ENCODE data around the gene GAGE13. TPM values are rescaled to one million over a fixed set of nuclear protein-coding genes. Genes with fewer than 3 reads are reported as not detected.
"Not testable (repeated sequence)": the region's sequence is repeated elsewhere in the genome, so short reads cannot be mapped to it uniquely, and the experiment has no call there.

Gene GAGE13
- total RNA-seq, 2 donors from 2014 or later, result not detected

DNA sequence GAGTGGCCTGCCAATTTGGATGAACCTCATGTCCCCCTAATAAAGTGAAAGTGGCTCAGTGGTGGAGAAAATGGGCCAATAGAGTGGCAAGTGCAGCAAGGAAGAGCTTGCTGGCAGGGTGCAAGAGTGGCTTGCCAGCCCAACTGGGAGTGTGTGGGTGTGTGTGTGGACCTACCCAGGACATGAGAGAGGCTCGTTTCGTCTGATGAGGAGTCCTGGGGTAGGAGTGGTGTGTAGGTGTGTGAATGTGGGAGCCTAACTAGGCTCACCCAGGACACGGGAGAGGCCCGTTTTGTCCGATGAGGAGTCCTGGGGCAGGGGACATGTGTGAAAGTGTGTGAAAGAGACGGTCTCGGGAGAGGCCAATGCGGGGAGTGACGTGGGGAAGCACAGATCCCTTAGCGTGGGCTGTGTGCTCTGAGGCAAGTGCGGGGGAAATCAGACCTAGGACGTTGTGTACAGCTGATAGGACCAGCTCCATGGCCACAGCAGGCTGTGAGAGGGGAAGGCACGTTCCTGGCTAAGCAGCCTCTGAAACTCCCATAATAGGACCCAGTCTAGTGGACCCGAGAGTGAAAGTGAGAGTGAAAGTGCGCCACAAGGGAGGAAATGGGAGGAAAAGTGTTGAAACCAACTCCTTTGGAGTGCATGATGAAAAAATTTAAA lies 22.6 kb upstream of the GAGE13 start:
- Histone ChIP-seq H3K4me1 (no peaks in the 10 kb centered on the region), H3K27ac (peak overlapping the region; percentile 37 to 46), H3K27me3 (no peaks in the 10 kb centered on the region), H3K36me3 (no peaks in the 10 kb centered on the region), H3K9me3 (no peaks in the 10 kb centered on the region), H3K4me3 (peak overlapping the region; percentile 25 to 43)
- peak; percentile 60 for DNase-seq (ENCODE audit: low spot score)
- TF ChIP-seq, protein P1, sequence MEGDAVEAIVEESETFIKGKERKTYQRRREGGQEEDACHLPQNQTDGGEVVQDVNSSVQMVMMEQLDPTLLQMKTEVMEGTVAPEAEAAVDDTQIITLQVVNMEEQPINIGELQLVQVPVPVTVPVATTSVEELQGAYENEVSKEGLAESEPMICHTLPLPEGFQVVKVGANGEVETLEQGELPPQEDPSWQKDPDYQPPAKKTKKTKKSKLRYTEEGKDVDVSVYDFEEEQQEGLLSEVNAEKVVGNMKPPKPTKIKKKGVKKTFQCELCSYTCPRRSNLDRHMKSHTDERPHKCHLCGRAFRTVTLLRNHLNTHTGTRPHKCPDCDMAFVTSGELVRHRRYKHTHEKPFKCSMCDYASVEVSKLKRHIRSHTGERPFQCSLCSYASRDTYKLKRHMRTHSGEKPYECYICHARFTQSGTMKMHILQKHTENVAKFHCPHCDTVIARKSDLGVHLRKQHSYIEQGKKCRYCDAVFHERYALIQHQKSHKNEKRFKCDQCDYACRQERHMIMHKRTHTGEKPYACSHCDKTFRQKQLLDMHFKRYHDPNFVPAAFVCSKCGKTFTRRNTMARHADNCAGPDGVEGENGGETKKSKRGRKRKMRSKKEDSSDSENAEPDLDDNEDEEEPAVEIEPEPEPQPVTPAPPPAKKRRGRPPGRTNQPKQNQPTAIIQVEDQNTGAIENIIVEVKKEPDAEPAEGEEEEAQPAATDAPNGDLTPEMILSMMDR (IDR thresholded peaks at IDR 0.05), result no peak

DNA sequence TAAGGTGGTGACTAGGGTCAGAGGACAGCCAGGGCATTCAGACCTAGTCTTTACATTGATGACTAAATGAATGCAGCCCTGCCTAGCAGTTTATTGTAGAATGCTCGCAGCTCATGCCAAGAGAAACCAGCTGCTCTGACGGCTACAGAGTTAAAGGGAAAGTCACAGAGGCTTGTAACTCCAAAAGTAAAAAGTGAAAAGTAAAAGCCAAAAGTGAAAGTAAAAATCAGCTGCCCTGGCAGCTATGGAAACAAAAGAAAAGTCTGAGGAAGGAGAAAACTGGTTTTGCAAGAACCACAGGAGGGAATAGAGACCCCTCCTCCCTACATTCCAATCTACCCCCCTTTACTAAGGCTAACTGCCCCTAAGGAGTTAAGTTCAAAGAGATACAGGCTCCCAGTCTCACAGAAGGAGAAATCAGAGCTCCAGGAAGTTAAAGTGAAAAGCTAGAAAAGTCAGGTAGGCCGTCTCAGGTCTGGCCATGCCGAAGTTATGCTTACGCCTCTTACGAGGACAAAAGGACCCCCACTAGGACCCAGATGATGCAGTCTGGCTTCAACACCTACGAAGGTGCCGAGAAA lies 21.9 kb upstream of the GAGE13 start:
- Histone ChIP-seq H3K27ac (peak overlapping the region; percentile 37 to 46), H3K4me1 (no peaks in the 10 kb centered on the region), H3K9me3 (no peaks in the 10 kb centered on the region), H3K27me3 (no peaks in the 10 kb centered on the region), H3K4me3 (peak overlapping the region; percentile 25 to 43), H3K36me3 (no peaks in the 10 kb centered on the region)
- TF ChIP-seq, protein P1 (IDR thresholded peaks at IDR 0.05), result no peak
- DNase-seq (ENCODE audit: low spot score), result peak; percentile 52

DNA sequence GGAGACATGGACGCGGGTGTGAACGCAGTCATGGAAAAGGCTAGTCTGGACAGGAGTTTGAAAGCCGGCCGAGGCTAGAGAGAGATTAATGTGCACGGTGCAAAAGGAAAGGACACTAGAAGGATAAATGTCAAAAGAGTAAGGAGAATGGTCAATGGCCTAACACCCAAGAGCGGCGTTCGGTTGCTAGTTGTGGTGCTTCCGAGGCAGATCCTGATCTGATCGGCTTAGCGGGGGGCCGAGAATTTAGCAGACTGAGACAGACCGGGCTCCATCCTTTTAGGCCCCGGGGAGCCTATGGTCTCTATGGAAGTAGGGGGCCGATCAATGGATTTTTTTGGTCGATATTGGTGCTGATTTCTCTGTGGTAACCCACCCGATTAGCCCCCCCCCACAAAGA lies 21.0 kb upstream of the GAGE13 start:
- Histone ChIP-seq H3K4me1 (no peaks in the 10 kb centered on the region), H3K27ac (no peak overlapping the region), H3K36me3 (no peaks in the 10 kb centered on the region), H3K4me3 (no peak overlapping the region), H3K27me3 (no peaks in the 10 kb centered on the region), H3K9me3 (no peaks in the 10 kb centered on the region)
- TF ChIP-seq, protein P1 (IDR thresholded peaks at IDR 0.05), result no peak
- peak; percentile 54 for DNase-seq (ENCODE audit: low spot score)

DNA sequence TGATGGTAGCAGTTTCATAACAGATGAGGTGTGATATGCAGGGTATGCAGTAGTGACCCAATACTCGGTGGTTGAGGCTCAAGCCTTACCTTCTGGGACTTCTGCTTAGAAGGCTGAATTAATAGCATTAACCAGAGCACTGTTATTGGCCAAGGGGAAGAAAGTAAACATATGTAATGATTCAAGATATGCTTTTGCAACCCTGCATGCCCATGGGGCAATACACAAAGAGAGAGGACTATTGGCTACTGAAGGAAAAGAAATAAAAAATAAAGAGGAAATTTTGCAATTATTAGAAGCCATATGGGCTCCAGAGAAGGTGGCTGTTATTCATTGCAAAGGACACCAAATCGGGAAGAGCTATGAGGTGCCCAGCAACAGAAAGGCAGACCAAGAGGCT lies 19.2 kb upstream of the GAGE13 start:
- no peaks in the 10 kb centered on the region for H3K36me3 ChIP-seq
- no peaks in the 10 kb centered on the region for H3K4me1 ChIP-seq
- H3K27me3 ChIP-seq, result no peaks in the 10 kb centered on the region
- H3K9me3 ChIP-seq, result no peaks in the 10 kb centered on the region
- H3K4me3 ChIP-seq, result no peak overlapping the region
- TF ChIP-seq, protein P1 (IDR thresholded peaks at IDR 0.05), result no peak
- no peak overlapping the region for H3K27ac ChIP-seq
- DNase-seq (ENCODE audit: low spot score), result no peak

DNA sequence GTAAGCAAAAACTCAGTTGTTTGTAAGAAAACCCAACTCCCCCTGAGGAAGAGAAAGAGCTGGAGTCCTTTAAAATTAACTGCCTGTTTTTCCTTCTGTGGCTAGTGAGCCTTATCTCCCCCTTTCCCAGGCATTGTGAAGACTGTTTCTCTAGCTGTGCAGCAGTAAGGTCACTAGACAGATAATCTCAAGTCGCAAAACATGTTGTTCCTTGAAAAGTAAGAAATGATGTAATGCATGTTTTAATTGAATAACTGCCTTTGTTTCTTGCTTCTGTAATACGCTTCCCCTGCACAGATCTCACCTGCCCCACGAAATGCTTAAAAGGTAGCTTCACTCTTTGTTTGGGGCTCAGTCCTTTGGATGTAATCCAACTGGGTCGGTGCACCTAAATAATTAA lies 15.3 kb upstream of the GAGE13 start:
- no peaks in the 10 kb centered on the region for H3K9me3 ChIP-seq
- no peak for DNase-seq (ENCODE audit: low spot score)
- no peaks in the 10 kb centered on the region for H3K4me1 ChIP-seq
- H3K27me3 ChIP-seq, result no peaks in the 10 kb centered on the region
- H3K4me3 ChIP-seq, result no peak overlapping the region
- H3K36me3 ChIP-seq, result no peaks in the 10 kb centered on the region
- H3K27ac ChIP-seq, result no peak overlapping the region
- TF ChIP-seq, protein P1 (IDR thresholded peaks at IDR 0.05), result no peak

DNA sequence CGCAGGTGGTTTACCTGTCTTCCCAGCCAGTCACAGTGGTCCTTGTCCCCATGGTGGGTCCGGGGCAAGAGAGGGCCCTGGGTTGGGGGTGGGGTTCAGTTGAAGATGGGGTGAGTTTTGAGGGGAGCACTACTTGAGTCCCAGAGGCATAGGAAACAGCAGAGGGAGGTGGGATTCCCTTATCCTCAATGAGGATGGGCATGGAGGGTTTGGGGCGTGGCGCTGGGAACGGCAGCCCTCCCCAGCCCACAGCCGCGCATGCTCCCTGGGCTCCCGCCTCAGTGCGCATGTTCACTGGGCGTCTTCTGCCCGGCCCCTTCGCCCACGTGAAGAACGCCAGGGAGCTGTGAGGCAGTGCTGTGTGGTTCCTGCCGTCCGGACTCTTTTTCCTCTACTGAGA lies 9.6 kb upstream of the GAGE13 start, which contains the start of gene GAGE12J:
Gene GAGE12J, plus strand, starts transcription at position 301 of the 400 bp plus-strand sequence. CDS start 1,157 bp downstream, outside the sequence.
- not testable (repeated sequence) for H3K36me3 ChIP-seq; H3K27me3 ChIP-seq; H3K27ac ChIP-seq; H3K4me1 ChIP-seq; H3K9me3 ChIP-seq; H3K4me3 ChIP-seq; DNase-seq (ENCODE audit: low spot score)

DNA sequence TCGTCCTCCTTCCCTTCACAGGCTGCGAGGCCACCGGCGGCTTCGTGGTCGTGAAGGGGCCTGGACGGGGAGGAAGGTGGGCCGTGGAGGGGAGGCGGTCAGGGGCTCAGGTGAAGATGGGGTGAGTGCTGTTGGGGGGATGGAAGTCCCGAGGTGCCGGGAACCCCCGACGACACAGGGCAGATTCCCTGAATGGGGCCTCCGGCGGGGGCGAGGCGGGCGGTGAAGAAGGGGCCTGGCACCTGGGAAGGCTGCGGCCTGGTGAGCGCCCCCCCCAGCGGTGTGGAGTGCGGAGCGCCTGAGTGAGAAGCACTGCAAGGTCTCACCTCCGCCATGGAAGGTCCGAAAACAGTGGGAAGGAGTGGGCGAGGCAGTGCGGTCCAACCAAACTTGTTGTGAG lies 9.1 kb upstream of the GAGE13 start:
- DNase-seq (ENCODE audit: low spot score); H3K36me3 ChIP-seq; H3K27ac ChIP-seq; H3K27me3 ChIP-seq; H3K4me1 ChIP-seq; H3K9me3 ChIP-seq; H3K4me3 ChIP-seq: not testable (repeated sequence)

DNA sequence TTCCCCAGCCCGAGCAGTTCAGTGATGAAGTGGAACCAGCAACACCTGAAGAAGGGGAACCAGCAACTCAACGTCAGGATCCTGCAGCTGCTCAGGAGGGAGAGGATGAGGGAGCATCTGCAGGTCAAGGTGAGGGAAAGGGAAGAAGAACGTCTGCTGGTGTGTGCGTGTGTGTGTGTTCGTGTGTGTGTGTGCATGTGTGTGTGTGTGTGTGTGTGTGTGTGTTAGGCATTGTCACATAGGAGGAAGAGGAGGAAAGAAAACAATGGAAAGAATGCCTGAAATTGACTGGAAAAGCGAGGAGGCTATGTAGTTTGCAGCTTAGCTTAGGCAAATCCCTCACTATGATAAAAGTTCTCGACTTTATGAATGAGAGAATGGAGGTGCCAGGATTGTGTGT lies 7.6 kb upstream of the GAGE13 start:
- H3K27ac ChIP-seq; H3K4me1 ChIP-seq; H3K9me3 ChIP-seq; H3K4me3 ChIP-seq; H3K36me3 ChIP-seq; H3K27me3 ChIP-seq; DNase-seq (ENCODE audit: low spot score): not testable (repeated sequence)

DNA sequence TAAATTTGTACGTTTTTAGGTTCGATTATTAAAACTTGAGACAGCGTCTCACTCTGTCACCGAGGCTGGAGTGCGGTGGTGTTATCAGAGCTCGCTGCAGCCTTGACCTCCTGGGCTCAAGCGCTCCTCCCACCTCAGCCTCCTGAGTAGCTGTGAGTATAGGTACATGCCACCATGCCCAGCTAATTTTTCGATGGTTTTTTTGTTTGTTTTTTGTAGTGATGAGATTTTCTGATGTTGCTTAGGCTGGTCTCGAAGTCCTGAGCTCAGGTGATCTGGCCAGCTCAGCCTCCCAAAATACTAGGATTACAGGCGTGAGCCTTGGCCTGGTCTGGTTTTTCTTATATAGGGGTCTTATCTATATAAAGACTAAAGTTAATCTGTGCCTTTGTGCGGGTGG lies 961 bp upstream of the GAGE13 start:
- H3K27ac ChIP-seq, H3K36me3 ChIP-seq, H3K4me3 ChIP-seq, H3K27me3 ChIP-seq, H3K9me3 ChIP-seq, H3K4me1 ChIP-seq: not testable (repeated sequence)
- peak; percentile 52 for DNase-seq (ENCODE audit: low spot score)

DNA sequence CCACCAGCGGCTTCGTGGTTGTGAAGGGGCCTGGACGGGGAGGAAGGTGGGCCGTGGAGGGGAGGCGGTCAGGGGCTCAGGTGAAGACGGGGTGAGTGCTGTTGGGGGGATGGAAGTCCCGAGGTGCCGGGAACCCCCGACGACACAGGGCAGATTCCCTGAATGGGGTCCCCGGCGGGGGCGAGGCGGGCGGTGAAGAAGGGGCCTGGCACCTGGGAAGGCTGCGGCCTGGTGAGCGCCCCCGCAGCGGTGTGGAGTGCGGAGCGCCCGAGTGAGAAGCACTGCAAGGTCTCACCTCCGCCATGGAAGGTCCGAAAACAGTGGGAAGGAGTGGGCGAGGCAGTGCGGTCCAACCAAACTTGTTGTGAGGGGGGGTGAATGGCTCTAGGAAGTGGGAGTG lies 459 bp downstream of the GAGE13 start:
- H3K27ac ChIP-seq; H3K4me1 ChIP-seq; H3K4me3 ChIP-seq; H3K9me3 ChIP-seq; DNase-seq (ENCODE audit: low spot score); H3K27me3 ChIP-seq; H3K36me3 ChIP-seq: not testable (repeated sequence)

Data from right atrium auricular region (tissue), 2 donors.